CD4-positive, alpha-beta T cell treated with Interleukin-4 for 4 hours (primary cell): ENCODE data around the gene ACSL4.
"Not testable (repeated sequence)": the region's sequence is repeated elsewhere in the genome, so short reads cannot be mapped to it uniquely, and the experiment has no call there.

Experiments
- DNase-seq: peaks from one replicate; pipeline ENCODE4 v3.0.0-alpha.2; 2020

ACSL4 gene

GRCh38 chrX:109728173-109728535 lies 4.9 kb downstream of the ACSL4 start:
- DNase-seq, result no peak

- not testable (repeated sequence) for DNase-seq
These were observed 8.1 kb downstream of the ACSL4 start for GRCh38 chrX:109724971-109725370.

- no peak for DNase-seq
These were observed 12.1 kb downstream of the ACSL4 start for GRCh38 chrX:109720947-109721346.

- DNase-seq, result no peak
These were observed 13.8 kb downstream of the ACSL4 start for GRCh38 chrX:109719264-109719663.

- no peak for DNase-seq
These were observed 16.5 kb downstream of the ACSL4 start for GRCh38 chrX:109716431-109717028.

GRCh38 chrX:109714340-109714958 lies 18.6 kb downstream of the ACSL4 start:
- DNase-seq, result no peak

- no peak for DNase-seq
These were observed 22.9 kb downstream of the ACSL4 start for GRCh38 chrX:109710181-109710580.

- peak; percentile 20 for DNase-seq
These were observed 23.9 kb downstream of the ACSL4 start for GRCh38 chrX:109709129-109709631.

- no peak for DNase-seq
These were observed 25.3 kb downstream of the ACSL4 start for GRCh38 chrX:109707720-109708119.

GRCh38 chrX:109707319-109707718 lies 25.7 kb downstream of the ACSL4 start:
- no peak for DNase-seq

- DNase-seq, result no peak
These were observed 28.5 kb downstream of the ACSL4 start for GRCh38 chrX:109704563-109704962.

GRCh38 chrX:109697855-109698254 lies 35.2 kb downstream of the ACSL4 start:
- DNase-seq, result no peak

- no peak for DNase-seq
These were observed 36.8 kb downstream of the ACSL4 start for GRCh38 chrX:109696146-109696740.

GRCh38 chrX:109695637-109696036 lies 37.4 kb downstream of the ACSL4 start:
- DNase-seq, result no peak

GRCh38 chrX:109691752-109692151 lies 41.3 kb downstream of the ACSL4 start:
- no peak for DNase-seq

- DNase-seq, result no peak
These were observed 41.8 kb downstream of the ACSL4 start for GRCh38 chrX:109691277-109691676.

- DNase-seq, result no peak
These were observed 45.2 kb downstream of the ACSL4 start for GRCh38 chrX:109687903-109688302.

- no peak for DNase-seq
These were observed 47.4 kb downstream of the ACSL4 start for GRCh38 chrX:109685656-109686078.

- DNase-seq, result no peak
These were observed 48.9 kb downstream of the ACSL4 start for GRCh38 chrX:109684136-109684535.

GRCh38 chrX:109681475-109682081 lies 51.5 kb downstream of the ACSL4 start:
- DNase-seq, result no peak

- no peak for DNase-seq
These were observed 53.2 kb downstream of the ACSL4 start for GRCh38 chrX:109679820-109680219.

- no peak for DNase-seq
These were observed 60.8 kb downstream of the ACSL4 start for GRCh38 chrX:109672239-109672638.

- not testable (repeated sequence) for DNase-seq
These were observed 61.9 kb downstream of the ACSL4 start for GRCh38 chrX:109671170-109671569.

GRCh38 chrX:109667986-109668385 lies 65.1 kb downstream of the ACSL4 start:
- DNase-seq, result no peak
